ENCODE data around the gene GPRC5C.

- TF ChIP-seq CTCF (conservative IDR thresholded peaks at IDR 0.05) (no peak), ZFX (IDR thresholded peaks at IDR 0.05) (no peak)
Measured at GRCh38 chr17:74430385-74430705, 1.5 kb upstream of the GPRC5C start.
